HG02759 (cell line): ENCODE measurements around the gene CFAP97.

Experiments
- ATAC-seq: cut with Tn5 transposase; IDR thresholded peaks from one replicate; pipeline ENCODE4 v1.9.1; 2021; ENCODE audit warnings: mild to moderate bottlenecking, moderate library complexity; ENCODE audit not compliant: unreplicated experiment

The CFAP97 gene

GRCh38 chr4:185110375-185110823 is 93.4 kb downstream of the CFAP97 start:
- ATAC-seq = no peak

GRCh38 chr4:185109736-185110135 is 94.1 kb downstream of the CFAP97 start:
- no peak for ATAC-seq
